RWPE1 (cell line): ENCODE data around the gene NXF3.

Source experiments
- CTCF ChIA-PET: fragments of 350-600 bp; sonication (Branson Sonifier 250); formaldehyde crosslinking; extraction: SDS; loops from one replicate; lab custom pipeline; 2021; lab: Yijun Ruan, JAX
- POLR2A ChIA-PET: fragments of 400-600 bp; formaldehyde crosslinking; extraction: SDS; loops from one replicate; lab custom pipeline; 2020; ENCODE audit warnings: antibody characterized with exemption; ENCODE audit not compliant: low non-redundant PET; lab: Yijun Ruan, JAX
- DNase-seq: peaks from one replicate; pipeline ENCODE4 v3.0.0; 2012; ENCODE audit warnings: low spot score
- H3K27ac ChIP-seq: fragments of 450-650 bp; 2 replicates; pipeline ENCODE4 v1.5.1; 2017
- TF ChIP-seq, protein P1 (sequence below): fragments of 450-650 bp; conservative IDR thresholded peaks from 2 replicates; pipeline ENCODE4 v1.5.1; 2017; ENCODE audit warnings: low read depth, mild to moderate bottlenecking

NXF3 gene

GRCh38 chrX:103101299-103102042 is 8.5 kb upstream of the NXF3 start:
- TF ChIP-seq, protein P1, sequence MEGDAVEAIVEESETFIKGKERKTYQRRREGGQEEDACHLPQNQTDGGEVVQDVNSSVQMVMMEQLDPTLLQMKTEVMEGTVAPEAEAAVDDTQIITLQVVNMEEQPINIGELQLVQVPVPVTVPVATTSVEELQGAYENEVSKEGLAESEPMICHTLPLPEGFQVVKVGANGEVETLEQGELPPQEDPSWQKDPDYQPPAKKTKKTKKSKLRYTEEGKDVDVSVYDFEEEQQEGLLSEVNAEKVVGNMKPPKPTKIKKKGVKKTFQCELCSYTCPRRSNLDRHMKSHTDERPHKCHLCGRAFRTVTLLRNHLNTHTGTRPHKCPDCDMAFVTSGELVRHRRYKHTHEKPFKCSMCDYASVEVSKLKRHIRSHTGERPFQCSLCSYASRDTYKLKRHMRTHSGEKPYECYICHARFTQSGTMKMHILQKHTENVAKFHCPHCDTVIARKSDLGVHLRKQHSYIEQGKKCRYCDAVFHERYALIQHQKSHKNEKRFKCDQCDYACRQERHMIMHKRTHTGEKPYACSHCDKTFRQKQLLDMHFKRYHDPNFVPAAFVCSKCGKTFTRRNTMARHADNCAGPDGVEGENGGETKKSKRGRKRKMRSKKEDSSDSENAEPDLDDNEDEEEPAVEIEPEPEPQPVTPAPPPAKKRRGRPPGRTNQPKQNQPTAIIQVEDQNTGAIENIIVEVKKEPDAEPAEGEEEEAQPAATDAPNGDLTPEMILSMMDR: no peak
- CTCF ChIA-PET: no interaction called here
- POLR2A ChIA-PET: no interaction called here
- no peak overlapping the region for H3K27ac ChIP-seq
- no peak for DNase-seq

DNA sequence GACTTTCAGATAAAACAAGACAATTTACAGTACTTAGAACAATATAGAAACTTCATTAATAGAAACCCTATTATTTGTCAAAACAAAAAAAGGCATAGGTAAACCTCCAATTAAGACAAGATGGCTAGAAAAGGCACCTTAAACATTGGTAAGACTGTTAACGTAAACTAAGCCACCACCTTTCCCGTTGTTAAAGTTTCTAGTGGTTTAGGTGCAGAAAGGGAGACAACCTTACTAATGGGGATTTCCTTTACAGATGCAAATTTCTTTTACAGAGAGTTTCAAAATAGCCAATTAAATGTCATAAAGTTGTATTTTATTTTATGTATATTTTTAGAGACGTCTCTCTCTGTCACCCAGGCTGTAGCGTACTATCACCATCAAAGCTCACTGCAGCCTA is 7.5 kb upstream of the NXF3 start:
- CTCF ChIA-PET: no interaction called here
- TF ChIP-seq, protein P1: no peak
- H3K27ac ChIP-seq: no peak overlapping the region
- no peak for DNase-seq
- POLR2A ChIA-PET: no interaction called here

GRCh38 chrX:103099691-103100090 is 6.7 kb upstream of the NXF3 start:
- CTCF ChIA-PET: no interaction called here
- no peak overlapping the region for H3K27ac ChIP-seq
- TF ChIP-seq, protein P1: no peak
- POLR2A ChIA-PET: no interaction called here
- DNase-seq: no peak

DNA sequence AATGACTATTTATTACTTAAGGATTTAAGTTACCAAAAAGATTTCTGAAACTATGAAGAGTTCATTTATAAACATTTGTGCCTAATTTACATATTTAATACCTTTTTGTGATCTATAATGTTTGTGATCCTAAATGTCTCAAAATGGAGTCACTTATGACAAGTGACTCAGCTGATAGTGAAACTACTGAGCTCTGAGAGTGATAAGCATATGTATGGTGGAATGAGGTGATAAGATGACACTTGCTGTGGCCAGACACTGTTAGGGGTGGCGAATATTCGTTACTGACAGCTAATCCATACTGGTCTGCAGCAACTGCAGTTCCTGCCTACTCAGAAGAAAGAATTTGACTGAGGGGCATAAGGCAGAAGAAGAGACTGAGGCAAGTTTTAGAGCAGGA is 5.5 kb upstream of the NXF3 start:
- POLR2A ChIA-PET: no interaction called here
- TF ChIP-seq, protein P1: no peak
- CTCF ChIA-PET: no interaction called here

DNA sequence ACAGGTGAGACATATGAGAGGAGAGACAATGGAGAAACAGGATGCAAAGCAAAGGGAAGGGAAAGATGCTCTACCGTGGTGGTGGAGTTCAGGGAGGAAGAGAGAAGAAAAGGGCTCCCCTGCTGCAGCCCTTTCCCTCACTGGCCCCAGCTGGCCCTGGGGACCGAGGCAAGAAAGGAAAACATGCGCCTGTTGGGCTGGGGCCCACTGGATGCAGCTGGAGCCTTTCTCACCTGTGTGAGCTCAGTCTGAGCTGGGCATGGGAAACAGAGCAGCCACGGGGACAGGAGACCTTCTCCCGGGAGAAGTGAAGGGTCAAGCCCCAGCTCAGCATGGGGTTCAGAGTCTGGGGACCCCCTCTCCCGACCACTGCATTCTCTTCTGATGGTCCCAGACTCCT is 11.9 kb downstream of the NXF3 start:
- POLR2A ChIA-PET: no interaction called here
- no peak overlapping the region for H3K27ac ChIP-seq
- CTCF ChIA-PET: interaction anchor here (0.7 kb wide), 1 partner anchor 1154 kb away, joined by 3 read pairs; no protein-coding TSS in a partner anchor
- TF ChIP-seq, protein P1: no peak
- no peak for DNase-seq

More for the DNA sequence above, 5.5 kb upstream of the NXF3 start:
- H3K27ac ChIP-seq: no peak overlapping the region
- no peak for DNase-seq

GRCh38 chrX:103073467-103073866 is 19.5 kb downstream of the NXF3 start:
- CTCF ChIA-PET: interaction anchor here (0.6 kb wide), 1 partner anchor 33 kb away, joined by 3 read pairs; no protein-coding TSS in a partner anchor
- no peak overlapping the region for H3K27ac ChIP-seq
- POLR2A ChIA-PET: no interaction called here
- TF ChIP-seq, protein P1: no peak
- DNase-seq: no peak
